MM.1S (cell line): Measurements from ENCODE around the gene CCS.

Experiments
- DNase-seq: peaks from one replicate; pipeline ENCODE4 v3.0.0-alpha.2; 2015
- H2AFZ ChIP-seq: fragments of 300-600 bp; sonication (generic); 2 replicates; pipeline ENCODE4 v1.6.0; 2016; ENCODE audit warnings: antibody characterized with exemption, low read length
- H3F3A ChIP-seq: fragments of 300-600 bp; sonication (generic); 2 replicates; pipeline ENCODE4 v1.6.1; 2016; ENCODE audit warnings: mild to moderate bottlenecking, antibody characterized with exemption, low read length, moderate library complexity, mixed read lengths; ENCODE audit not compliant: insufficient read depth
- H3K27ac ChIP-seq: fragments of 300-600 bp; sonication (generic); 2 replicates; pipeline ENCODE4 v1.5.1; 2016; ENCODE audit warnings: mild to moderate bottlenecking, low read length
- H3K27me3 ChIP-seq: fragments of 300-600 bp; sonication (generic); replicated peaks from 2 replicates; pipeline ENCODE4 v1.6.0; 2016; ENCODE audit warnings: low read length; ENCODE audit not compliant: insufficient read depth
- H3K36me3 ChIP-seq: fragments of 300-600 bp; sonication (generic); replicated peaks from 2 replicates; pipeline ENCODE4 v1.6.1; 2016; ENCODE audit warnings: mild to moderate bottlenecking, low read length, mixed read lengths; ENCODE audit not compliant: insufficient read depth
- H3K4me1 ChIP-seq: fragments of 300-600 bp; sonication (generic); 2 replicates; pipeline ENCODE4 v1.6.1; 2016; ENCODE audit warnings: low read length, mixed read lengths
- H3K4me2 ChIP-seq: fragments of 300-600 bp; sonication (generic); 2 replicates; pipeline ENCODE4 v1.6.0; 2016; ENCODE audit warnings: low read depth, low read length
- H3K4me3 ChIP-seq: fragments of 300-600 bp; sonication (generic); 2 replicates; pipeline ENCODE4 v1.5.1; 2016; ENCODE audit warnings: low read length, mixed read lengths
- H3K79me2 ChIP-seq: fragments of 300-600 bp; sonication (generic); 2 replicates; pipeline ENCODE4 v1.6.1; 2016; ENCODE audit warnings: mixed run types, low read length, mixed read lengths
- H3K9ac ChIP-seq: fragments of 300-600 bp; sonication (generic); 2 replicates; pipeline ENCODE4 v1.6.1; 2016; ENCODE audit warnings: low read length, mixed read lengths
- H3K9me2 ChIP-seq: fragments of 300-600 bp; sonication (generic); replicated peaks from 2 replicates; pipeline ENCODE4 v1.6.1; 2016; ENCODE audit warnings: mild to moderate bottlenecking, low read length, mixed read lengths; ENCODE audit not compliant: insufficient read depth
- H3K9me3 ChIP-seq: fragments of 300-600 bp; sonication (generic); replicated peaks from 2 replicates; pipeline ENCODE4 v1.6.1; 2016; ENCODE audit warnings: mild to moderate bottlenecking, low read length, mixed read lengths; ENCODE audit not compliant: insufficient read depth
- H4K20me1 ChIP-seq: fragments of 300-600 bp; sonication (generic); 2 replicates; pipeline ENCODE4 v1.6.1; 2016; ENCODE audit warnings: mild to moderate bottlenecking, low read length, moderate library complexity, mixed read lengths; ENCODE audit not compliant: insufficient read depth
- EZH2 ChIP-seq: fragments of 300-600 bp; sonication (generic); optimal IDR thresholded peaks from 2 replicates; pipeline ENCODE3; 2017; ENCODE audit warnings: low read depth, mild to moderate bottlenecking, antibody characterized with exemption, low read length, mixed read lengths
- EZH2phosphoT487 ChIP-seq: fragments of 300-600 bp; sonication (generic); IDR thresholded peaks from 2 replicates; pipeline ENCODE4 v1.6.1; 2018; ENCODE audit warnings: antibody characterized with exemption, low read length
- TF ChIP-seq, protein P1 (sequence below): fragments of 300-600 bp; sonication (generic); IDR thresholded peaks from 2 replicates; pipeline ENCODE4 v1.5.1; 2016; ENCODE audit warnings: antibody characterized with exemption, low read length, mixed read lengths

The CCS gene

GRCh38 chr11:66589996-66590675 is 2.8 kb upstream of the CCS start:
- Histone ChIP-seq H3K79me2 (peaks cover 8% of the 10 kb centered on the region; the same call in 1 of the 2 replicates), H3F3A (no peaks in the 10 kb centered on the region), H3K4me3 (no peak overlapping the region), H3K9me3 (no peaks in the 10 kb centered on the region), H3K27ac (no peak overlapping the region), H3K27me3 (peaks cover 15% of the 10 kb centered on the region; the same call in 1 of the 2 replicates), H3K9me2 (no peaks in the 10 kb centered on the region), H4K20me1 (no peaks in the 10 kb centered on the region), H3K4me1 (peaks cover 3% of the 10 kb centered on the region; the same call in 1 of the 2 replicates), H2AFZ (no peak overlapping the region), H3K9ac (no peak overlapping the region), H3K4me2 (no peak overlapping the region), H3K36me3 (no peaks in the 10 kb centered on the region)
- no peak for DNase-seq
- TF ChIP-seq EZH2phosphoT487: no peak

GRCh38 chr11:66591175-66591574 is 1.8 kb upstream of the CCS start:
- Histone ChIP-seq H3F3A (no peaks in the 10 kb centered on the region), H3K36me3 (no peaks in the 10 kb centered on the region), H3K27ac (no peak overlapping the region), H4K20me1 (no peaks in the 10 kb centered on the region), H3K27me3 (peaks cover 15% of the 10 kb centered on the region; the same call in 1 of the 2 replicates), H3K9me2 (no peaks in the 10 kb centered on the region), H3K4me1 (peaks cover 3% of the 10 kb centered on the region; the same call in 1 of the 2 replicates), H3K9me3 (no peaks in the 10 kb centered on the region), H3K79me2 (peaks cover 8% of the 10 kb centered on the region; the same call in 1 of the 2 replicates), H2AFZ (no peak overlapping the region), H3K4me3 (no peak overlapping the region), H3K4me2 (no peak overlapping the region), H3K9ac (no peak overlapping the region)
- no peak for DNase-seq
- TF ChIP-seq EZH2phosphoT487: no peak
- TF ChIP-seq, protein P1, sequence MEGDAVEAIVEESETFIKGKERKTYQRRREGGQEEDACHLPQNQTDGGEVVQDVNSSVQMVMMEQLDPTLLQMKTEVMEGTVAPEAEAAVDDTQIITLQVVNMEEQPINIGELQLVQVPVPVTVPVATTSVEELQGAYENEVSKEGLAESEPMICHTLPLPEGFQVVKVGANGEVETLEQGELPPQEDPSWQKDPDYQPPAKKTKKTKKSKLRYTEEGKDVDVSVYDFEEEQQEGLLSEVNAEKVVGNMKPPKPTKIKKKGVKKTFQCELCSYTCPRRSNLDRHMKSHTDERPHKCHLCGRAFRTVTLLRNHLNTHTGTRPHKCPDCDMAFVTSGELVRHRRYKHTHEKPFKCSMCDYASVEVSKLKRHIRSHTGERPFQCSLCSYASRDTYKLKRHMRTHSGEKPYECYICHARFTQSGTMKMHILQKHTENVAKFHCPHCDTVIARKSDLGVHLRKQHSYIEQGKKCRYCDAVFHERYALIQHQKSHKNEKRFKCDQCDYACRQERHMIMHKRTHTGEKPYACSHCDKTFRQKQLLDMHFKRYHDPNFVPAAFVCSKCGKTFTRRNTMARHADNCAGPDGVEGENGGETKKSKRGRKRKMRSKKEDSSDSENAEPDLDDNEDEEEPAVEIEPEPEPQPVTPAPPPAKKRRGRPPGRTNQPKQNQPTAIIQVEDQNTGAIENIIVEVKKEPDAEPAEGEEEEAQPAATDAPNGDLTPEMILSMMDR: no peak
- TF ChIP-seq EZH2: no peak

DNA sequence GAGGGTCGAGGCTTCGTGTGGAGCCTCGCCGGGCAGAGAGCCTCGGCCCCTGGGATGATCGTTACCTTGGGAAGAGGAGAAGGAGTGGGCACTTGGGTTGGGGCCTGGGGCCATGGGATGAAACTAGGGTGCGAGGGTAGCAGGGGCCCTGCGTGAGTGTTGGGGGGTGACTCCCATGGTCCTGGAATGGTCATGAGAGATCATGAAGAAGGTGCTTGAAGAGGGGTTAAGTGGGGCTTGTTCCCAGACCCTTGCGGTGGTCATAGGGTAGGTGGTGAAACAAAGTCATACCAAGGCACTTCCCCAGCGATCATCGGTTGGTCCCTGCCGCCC is 284 bp downstream of the CCS start:
- Histone ChIP-seq H3K36me3 (no peaks in the 10 kb centered on the region), H3F3A (no peaks in the 10 kb centered on the region)
- DNase-seq: no peak

GRCh38 chr11:66593650-66594049 is 665 bp downstream of the CCS start:
- Histone ChIP-seq H3K9me2 (no peaks in the 10 kb centered on the region), H3K9ac (peak overlapping the region; percentile 74; the same call in 1 of the 2 replicates), H2AFZ (peak overlapping the region; percentile 95), H3K27ac (no peak overlapping the region), H3K4me2 (peak overlapping the region; percentile 92), H3K4me3 (peak overlapping the region; percentile 82), H3K27me3 (peaks cover 15% of the 10 kb centered on the region; the same call in 1 of the 2 replicates), H3K36me3 (no peaks in the 10 kb centered on the region), H3K4me1 (peaks cover 3% of the 10 kb centered on the region; the same call in 1 of the 2 replicates), H3K79me2 (peaks cover 8% of the 10 kb centered on the region; the same call in 1 of the 2 replicates), H4K20me1 (no peaks in the 10 kb centered on the region), H3F3A (no peaks in the 10 kb centered on the region), H3K9me3 (no peaks in the 10 kb centered on the region)
- TF ChIP-seq EZH2phosphoT487: no peak
- no peak for TF ChIP-seq EZH2
- TF ChIP-seq, protein P1: no peak
- DNase-seq: no peak

More for the DNA sequence above, 284 bp downstream of the CCS start:
- Histone ChIP-seq H3K79me2 (peaks cover 8% of the 10 kb centered on the region; the same call in 1 of the 2 replicates), H3K4me2 (peak overlapping the region; percentile 92), H2AFZ (peak overlapping the region; percentile 95), H3K9me2 (no peaks in the 10 kb centered on the region), H3K4me1 (peaks cover 3% of the 10 kb centered on the region; the same call in 1 of the 2 replicates), H3K4me3 (peak overlapping the region; percentile 82), H3K9me3 (no peaks in the 10 kb centered on the region), H3K27ac (no peak overlapping the region), H3K27me3 (peaks cover 15% of the 10 kb centered on the region; the same call in 1 of the 2 replicates), H3K9ac (peak overlapping the region; percentile 74), H4K20me1 (no peaks in the 10 kb centered on the region)
- TF ChIP-seq EZH2phosphoT487: no peak
